Fibroblast of skin of right biceps (primary cell): ENCODE results near the gene GAS6.

ENCODE experiments used
- DNase-seq: peaks from one replicate; pipeline ENCODE4 v3.0.0-alpha.2; 2013

The GAS6 gene

DNA sequence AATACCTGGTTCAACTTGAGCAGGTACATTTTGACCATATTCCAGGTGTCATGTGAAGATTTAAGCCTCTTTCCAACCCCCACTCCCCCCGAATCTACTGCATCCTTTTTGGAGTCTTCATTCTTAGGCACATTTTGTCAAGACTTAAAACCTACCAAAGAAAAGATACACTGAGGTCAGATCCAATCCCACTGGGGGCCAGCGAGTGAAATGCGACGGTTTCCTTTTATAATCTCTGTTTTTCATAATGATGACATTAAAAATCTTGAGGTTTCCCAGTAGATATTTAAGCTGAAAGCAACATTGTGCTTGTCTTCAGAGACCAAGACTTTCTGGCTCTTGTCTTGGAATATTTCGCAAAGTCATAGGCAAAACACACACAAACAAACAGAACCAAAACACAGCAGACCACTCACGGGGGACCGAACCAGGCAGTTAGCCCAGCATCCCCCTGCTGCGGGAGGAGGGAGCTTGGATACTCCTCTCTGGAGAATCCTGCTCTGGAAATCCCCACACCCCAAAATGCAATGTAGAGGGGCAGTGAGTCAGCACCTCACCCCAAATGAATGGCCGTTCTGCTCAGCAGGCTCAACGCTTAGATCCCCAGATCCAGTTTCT, 506 bp upstream of the GAS6 start:
- no peak for DNase-seq

- peak; percentile 46 for DNase-seq
Measured at GRCh38 chr13:113862931-113863523, 849 bp downstream of the GAS6 start.

- DNase-seq, result no peak
Measured at GRCh38 chr13:113862191-113862930, 1.5 kb downstream of the GAS6 start.

GRCh38 chr13:113861433-113862030, 2.3 kb downstream of the GAS6 start:
- DNase-seq, result no peak

- DNase-seq, result no peak
Measured at GRCh38 chr13:113860665-113861432, 3.0 kb downstream of the GAS6 start.

- no peak for DNase-seq
Measured at GRCh38 chr13:113860051-113860664, 3.7 kb downstream of the GAS6 start.

DNA sequence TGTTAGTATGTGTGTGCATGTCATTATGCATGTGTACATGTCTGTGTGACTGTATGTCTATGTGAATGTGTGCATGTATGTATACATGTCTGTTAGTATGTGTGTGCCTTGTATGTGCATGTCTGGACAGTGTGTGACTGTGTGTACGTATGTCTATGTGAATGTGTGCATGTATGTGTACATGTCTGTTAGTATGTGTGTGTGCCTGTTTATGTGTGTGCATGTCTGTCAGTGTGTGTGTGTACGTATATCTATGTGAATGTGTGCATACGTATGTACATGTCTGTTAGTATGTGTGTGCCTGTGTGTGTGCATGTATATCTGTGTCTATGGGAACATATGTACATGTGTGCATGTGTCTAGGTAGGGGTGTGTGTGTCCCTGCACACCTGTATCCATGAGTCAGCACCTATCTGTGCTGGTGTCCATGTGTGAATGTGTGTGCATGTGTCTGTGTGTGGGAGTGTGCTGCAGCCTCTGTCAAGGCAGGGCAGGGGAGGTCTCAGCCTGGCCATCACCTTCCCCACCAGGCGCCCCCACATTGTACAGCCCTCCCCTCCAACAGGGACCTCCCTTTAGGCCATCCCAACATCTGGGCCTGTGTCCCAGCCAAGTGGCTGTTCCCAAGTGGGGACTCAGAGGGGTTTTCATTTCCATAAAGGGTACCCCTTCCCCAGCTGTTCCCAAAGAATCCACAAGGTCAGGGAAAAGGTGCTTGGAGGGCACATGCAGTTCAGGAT, 4.4 kb downstream of the GAS6 start:
- no peak for DNase-seq

DNA sequence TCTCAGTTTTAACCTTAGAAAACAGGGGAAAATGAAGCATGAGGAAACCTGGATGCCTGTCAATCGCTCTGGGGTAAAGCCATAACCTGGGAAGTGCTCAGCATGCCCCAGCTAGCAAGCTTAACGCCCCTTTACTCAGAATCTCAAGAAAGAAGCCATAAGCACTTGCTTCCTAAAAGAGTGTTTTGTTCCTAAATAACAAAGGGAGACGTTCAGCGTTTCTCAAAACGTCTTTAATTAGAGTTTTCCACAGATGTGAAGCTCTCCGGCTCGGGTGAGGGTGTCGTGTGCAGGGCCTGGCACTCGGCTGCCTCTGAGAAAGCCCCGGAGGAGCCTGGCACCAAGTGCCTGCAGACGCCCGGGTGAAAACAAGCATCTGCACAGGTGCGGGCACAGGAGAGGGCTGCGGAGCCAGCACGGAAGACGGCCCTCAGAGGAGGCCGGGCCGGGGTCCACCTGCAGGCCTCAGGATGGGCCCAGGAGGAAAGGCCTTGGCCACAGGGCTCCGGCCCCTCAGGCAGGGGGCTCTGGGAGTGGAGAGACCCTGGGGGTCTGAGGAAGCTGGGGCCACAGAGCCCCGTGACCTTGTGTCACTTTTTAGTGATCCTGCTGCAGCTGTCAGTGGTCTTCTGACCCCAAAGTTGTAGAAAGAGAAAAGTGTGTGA, 6.2 kb downstream of the GAS6 start:
- no peak for DNase-seq

DNA sequence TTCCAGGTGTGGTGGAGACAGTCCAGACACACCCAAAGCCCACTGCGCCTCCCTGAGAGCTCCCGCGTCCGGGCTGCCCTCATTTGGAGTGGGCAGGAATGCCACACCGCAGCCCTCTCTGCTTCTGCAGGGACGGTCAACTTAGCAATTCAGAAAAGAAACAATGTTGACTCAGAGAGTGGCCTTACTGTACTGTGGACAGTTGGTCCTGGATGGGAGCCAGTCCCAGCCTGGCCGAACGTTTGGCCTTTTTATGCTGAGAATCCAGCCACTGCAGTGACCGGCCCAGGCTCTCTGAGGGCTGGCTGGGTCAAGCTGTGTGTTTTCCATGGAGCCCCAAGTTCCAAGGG, 7.2 kb downstream of the GAS6 start:
- DNase-seq, result no peak

GRCh38 chr13:113855931-113856715, 7.8 kb downstream of the GAS6 start:
- no peak for DNase-seq

DNA sequence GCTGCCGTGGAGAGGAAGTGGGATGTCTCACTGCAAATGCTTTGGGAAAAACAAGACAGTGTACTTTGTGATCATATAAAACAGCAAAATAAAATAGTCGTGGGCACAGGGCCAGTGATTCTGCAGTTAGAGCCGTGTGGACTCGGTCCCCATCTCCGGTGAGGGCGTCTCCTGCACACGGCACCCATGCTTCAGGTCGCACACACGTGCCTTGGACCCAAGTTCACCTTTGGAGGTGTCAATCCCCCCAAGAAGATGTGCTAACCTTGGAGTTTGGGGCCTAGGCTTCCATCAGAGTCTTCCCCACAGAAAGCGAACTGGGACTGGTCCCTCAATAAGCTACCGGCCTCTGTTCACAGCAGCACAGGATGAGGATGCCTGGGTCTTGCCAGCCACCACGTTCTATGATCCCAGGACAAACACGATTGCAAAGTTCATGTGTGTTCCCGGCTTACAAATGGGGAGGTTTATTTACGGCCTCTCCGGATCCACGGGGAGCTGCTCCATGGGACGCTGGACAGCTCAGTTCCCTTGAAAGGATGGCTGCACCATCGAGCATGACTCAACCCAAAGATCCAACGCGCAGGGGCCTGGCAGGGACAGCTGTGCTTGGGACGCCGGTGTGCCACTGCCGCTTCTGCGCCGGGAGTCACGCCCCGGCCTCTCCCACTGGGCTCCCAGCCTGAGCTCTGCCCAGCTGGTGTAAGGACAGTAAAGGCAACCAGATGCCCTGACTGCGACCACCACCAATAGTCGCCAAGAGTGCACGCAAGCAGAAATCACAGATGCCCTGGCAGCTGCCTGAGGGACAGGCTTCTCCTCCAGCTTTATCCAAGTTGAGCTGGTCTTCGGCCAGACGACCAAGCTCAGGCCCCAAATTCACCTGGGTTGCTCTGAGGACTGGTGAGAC, 8.6 kb downstream of the GAS6 start:
- DNase-seq, result no peak

GRCh38 chr13:113854238-113855011, 9.5 kb downstream of the GAS6 start:
- peak; percentile 65 for DNase-seq

DNA sequence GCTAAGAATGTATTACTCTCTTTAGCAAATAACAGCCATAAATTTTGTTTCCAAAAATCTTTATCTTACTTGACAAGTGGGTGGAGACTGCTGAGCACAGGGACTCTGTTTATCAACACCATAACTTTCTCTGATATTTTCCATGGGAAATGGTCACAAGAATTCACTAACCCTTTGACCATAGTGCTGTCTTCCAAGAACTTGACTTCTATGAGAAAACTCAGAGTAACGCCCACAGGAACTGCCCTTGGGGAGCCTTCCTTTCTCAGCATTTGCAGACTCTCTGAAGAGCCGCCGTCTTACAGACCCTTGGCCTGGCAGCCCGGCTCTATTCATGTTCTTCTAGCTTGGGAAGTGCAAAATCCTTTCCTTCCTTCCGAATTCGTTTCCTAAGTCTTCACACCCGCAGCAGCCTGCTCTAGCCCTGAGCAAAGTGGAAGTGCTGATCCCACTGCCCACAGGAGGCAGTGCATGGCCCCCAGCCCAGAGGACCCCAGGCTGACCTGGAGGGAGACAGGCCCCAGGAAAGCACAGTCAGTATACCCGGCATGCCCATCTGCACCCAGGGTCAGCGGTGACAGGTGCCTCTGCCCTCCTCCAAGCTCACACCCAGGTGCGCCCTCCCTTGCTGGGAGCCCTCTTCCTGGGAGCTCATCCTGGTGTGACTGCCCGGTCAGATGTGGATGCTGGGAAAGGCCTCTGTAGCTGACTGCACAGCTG, 10.2 kb downstream of the GAS6 start:
- DNase-seq, result no peak

DNA sequence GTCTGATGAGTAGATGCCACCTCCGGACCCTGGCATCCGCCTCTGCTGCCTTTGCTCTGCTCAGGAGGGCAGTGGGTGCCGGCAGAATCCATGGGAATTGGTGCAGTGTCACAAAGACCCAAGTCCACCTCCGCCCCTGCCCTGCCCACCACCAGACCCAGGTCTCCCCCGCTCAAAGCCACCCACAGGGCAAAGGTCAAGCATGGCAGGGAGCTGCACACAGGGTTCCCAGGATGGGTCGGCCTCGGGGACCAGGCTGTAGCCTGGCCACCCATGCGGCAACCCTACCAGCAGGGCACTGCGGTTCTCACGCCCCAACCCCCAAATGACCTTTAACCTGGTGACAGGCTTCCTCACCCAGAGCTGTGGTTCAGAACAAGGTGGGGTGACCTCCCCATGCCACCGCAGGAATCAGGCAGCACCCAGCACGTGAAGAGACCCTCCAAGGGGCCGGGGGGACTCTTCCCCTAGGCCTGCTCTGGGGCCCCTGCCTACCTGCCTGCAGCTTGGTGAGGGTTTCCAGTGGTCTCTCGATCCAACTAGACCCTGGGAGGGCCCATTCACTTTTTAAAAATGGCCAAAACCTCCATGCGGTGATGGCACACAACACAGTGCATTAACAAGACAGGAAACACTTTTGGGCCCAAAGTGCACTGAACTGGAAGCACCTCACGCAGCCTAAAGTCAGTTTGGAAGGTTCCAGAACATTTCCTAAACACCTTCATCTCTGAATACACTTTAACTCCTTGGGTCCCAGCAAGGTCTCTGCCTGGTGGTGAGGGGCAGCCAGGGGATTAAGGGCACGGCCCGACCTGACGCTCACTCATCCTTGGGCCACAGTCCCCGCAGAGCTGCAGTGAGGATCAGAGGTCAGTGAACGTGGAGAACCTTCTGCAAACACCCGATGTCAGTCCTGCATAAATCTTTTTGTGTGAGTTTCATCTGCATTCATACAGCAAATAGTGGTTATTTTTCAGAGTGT, 11.0 kb downstream of the GAS6 start:
- no peak for DNase-seq

DNA sequence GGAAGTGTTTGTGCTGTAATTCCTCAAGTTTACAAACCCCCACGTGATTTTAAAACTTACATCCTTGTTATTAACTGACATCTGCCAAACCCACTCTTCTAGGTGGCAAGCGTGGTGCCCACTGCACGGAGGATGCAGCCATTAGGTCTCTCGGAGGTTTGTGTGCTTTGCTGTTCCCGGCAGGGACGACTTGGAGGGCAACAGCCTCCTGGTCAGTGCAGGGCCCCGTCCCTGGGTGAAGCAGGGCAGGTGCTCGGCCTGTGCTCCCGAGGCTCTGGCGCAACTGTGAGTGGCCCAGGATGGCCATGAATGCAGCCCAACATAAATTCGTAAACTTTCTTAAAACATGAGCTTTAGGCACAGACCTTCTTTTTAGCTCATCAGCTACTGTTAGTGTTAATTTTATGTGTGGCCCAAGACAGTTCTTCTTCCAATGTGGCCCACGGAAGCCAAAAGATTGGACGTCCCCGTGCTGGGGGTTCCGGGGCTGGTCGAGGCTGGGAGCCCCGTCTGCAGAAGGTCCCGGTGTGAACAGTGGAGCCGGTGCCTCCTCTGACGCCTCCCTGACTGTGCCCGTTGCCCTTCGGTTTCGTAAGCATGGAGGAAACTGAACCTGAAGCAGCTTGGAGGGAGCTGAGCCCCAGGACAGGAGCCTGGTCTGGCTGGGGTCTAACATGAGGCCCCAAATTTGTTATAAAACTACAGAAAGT, 11.9 kb downstream of the GAS6 start:
- DNase-seq, result no peak

GRCh38 chr13:113851480-113851803, 12.4 kb downstream of the GAS6 start:
- no peak for DNase-seq
